ENCODE measurements around the gene MIPOL1. TPM values are rescaled to one million over a fixed set of nuclear protein-coding genes. Genes with fewer than 3 reads are reported as not detected.
"Not testable (repeated sequence)": the region's sequence is repeated elsewhere in the genome, so short reads cannot be mapped to it uniquely, and the experiment has no call there.

The MIPOL1 gene
- total and polyA plus RNA-seq, 12 donors = 1.1 to 9.2 (median 5.4) TPM

DNA sequence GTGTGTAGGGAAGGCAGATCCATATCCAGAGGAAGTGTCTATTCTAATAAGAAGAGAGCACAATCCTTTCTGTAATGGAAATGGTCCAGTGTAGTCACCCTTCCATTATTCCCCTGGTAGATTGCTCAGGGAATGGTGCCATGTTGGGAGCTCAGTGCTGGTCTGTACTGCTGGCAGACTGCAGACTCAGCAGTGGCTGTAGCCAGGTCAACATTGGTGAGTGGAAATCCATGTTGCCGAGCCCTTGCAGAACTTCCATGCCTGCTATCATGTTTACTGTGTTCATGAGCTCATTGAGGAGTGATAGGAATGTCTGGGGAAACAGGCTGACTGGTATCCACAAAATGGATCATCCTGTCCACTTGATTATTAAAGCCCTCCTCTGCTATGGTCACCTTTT, 128.7 kb downstream of the MIPOL1 start:
- Histone ChIP-seq H3K4me1 (no peaks in the 10 kb centered on the region), H3K27me3 (no peaks in the 10 kb centered on the region), H3K4me3 (no peak overlapping the region), H3K9me3 (peaks cover 0 to 21% (median 8%) of the 10 kb centered on the region in 11 donors), H3K27ac (no peak overlapping the region), H3K36me3 (peaks cover 0 to 16% (median 0%) of the 10 kb centered on the region in 9 donors)
- 68 to 77% methylated on average over 1 of the region's 1 CpG for WGBS, 2 donors
- no peak for DNase-seq
- ATAC-seq = no peak
- TF ChIP-seq, protein P1, sequence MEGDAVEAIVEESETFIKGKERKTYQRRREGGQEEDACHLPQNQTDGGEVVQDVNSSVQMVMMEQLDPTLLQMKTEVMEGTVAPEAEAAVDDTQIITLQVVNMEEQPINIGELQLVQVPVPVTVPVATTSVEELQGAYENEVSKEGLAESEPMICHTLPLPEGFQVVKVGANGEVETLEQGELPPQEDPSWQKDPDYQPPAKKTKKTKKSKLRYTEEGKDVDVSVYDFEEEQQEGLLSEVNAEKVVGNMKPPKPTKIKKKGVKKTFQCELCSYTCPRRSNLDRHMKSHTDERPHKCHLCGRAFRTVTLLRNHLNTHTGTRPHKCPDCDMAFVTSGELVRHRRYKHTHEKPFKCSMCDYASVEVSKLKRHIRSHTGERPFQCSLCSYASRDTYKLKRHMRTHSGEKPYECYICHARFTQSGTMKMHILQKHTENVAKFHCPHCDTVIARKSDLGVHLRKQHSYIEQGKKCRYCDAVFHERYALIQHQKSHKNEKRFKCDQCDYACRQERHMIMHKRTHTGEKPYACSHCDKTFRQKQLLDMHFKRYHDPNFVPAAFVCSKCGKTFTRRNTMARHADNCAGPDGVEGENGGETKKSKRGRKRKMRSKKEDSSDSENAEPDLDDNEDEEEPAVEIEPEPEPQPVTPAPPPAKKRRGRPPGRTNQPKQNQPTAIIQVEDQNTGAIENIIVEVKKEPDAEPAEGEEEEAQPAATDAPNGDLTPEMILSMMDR (IDR thresholded peaks at IDR 0.05) = no peak
- intact Hi-C loops (cut with DNase I) = no loop called here

- DNase-seq; H3K27ac ChIP-seq; ATAC-seq; H3K4me3 ChIP-seq; H3K4me1 ChIP-seq; H3K27me3 ChIP-seq; intact Hi-C loops (cut with DNase I): not testable (repeated sequence)
- H3K36me3 ChIP-seq = peaks cover 0 to 19% (median 0%) of the 10 kb centered on the region in 9 donors
- WGBS, 2 donors = 89% methylated on average over 5 of the region's 5 CpGs
- H3K9me3 ChIP-seq = peaks cover 0 to 19% (median 8%) of the 10 kb centered on the region in 11 donors
Observed at GRCh38 chr14:37327933-37328332, 130.2 kb downstream of the MIPOL1 start.

GRCh38 chr14:37328673-37329072, 130.9 kb downstream of the MIPOL1 start:
- H3K27me3 ChIP-seq = no peaks in the 10 kb centered on the region
- peaks cover 0 to 19% (median 0%) of the 10 kb centered on the region in 9 donors for H3K36me3 ChIP-seq
- ATAC-seq (no peak), DNase-seq (no peak)
- WGBS, 2 donors = 100% methylated on average over 1 of the region's 1 CpG
- TF ChIP-seq, protein P1 (IDR thresholded peaks at IDR 0.05) = no peak
- peaks cover 0 to 17% (median 8%) of the 10 kb centered on the region in 11 donors for H3K9me3 ChIP-seq
- intact Hi-C loops (cut with DNase I) = no loop called here
- H3K4me1 ChIP-seq = no peaks in the 10 kb centered on the region
- no peak overlapping the region for H3K4me3 ChIP-seq
- no peak overlapping the region for H3K27ac ChIP-seq

DNA sequence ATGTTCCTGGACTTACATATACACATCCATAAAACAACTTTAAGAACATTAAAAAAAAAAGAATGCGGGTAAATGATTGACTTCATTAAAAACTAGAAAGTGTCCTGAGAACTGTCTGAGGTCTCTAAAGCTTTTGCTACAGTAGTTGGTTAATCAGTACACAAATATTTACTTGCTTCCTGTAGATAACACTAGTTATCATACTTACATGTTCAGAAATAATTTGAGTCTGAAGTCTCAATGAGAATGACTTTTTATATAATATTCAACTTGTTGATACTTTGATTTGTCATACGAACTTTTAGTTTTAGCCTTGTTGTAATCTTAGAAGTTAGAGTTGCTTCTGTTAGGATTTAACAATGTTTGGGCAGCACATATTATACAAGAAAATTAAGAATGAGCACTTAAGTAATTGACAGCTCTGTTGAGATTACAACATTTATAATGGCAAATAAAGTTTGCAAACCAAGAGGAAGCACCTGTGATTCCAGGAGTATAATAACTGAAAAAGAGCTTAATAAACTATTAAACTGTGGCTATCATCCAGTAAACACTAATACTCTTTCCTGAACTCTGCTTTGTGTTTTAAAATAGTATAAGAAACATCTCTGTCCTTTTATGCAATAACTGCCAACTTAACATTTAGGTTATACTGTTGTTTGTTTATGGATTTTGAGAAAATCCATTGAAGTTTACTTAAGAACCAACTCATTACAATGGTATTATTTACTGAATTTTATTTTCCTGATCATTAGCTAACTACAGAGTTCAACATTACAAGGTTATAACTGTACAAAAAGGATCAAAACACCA, 131.7 kb downstream of the MIPOL1 start:
- intact Hi-C loops (cut with DNase I) = no loop called here
- whole genome bisulfite sequencing, 2 donors = 72 to 80% methylated on average over 2 of the region's 2 CpGs
- H3K4me1 ChIP-seq = no peaks in the 10 kb centered on the region
- TF ChIP-seq, protein P1 (IDR thresholded peaks at IDR 0.05) = no peak
- ATAC-seq = no peak
- DNase-seq = no peak
- peaks cover 0 to 17% (median 8%) of the 10 kb centered on the region in 11 donors for H3K9me3 ChIP-seq
- no peaks in the 10 kb centered on the region for H3K27me3 ChIP-seq
- H3K4me3 ChIP-seq = no peak overlapping the region
- peaks cover 0 to 19% (median 0%) of the 10 kb centered on the region in 9 donors for H3K36me3 ChIP-seq
- no peak overlapping the region for H3K27ac ChIP-seq

GRCh38 chr14:37330910-37331309, 133.2 kb downstream of the MIPOL1 start:
- TF ChIP-seq, protein P1 (IDR thresholded peaks at IDR 0.05) = no peak
- intact Hi-C loops (cut with DNase I) = no loop called here
- H3K27me3 ChIP-seq = no peaks in the 10 kb centered on the region
- H3K4me1 ChIP-seq = no peaks in the 10 kb centered on the region
- H3K4me3 ChIP-seq = no peak overlapping the region
- ATAC-seq (no peak), DNase-seq (no peak)
- peaks cover 0 to 19% (median 0%) of the 10 kb centered on the region in 9 donors for H3K36me3 ChIP-seq
- H3K9me3 ChIP-seq = peaks cover 0 to 17% (median 8%) of the 10 kb centered on the region in 11 donors
- H3K27ac ChIP-seq = no peak overlapping the region
